MG63 (cell line): Measurements from ENCODE around the gene THAP6. TPM values are rescaled to one million over a fixed set of nuclear protein-coding genes. Genes with fewer than 3 reads are reported as not detected.
A peak's percentile ranks its signal among the peaks of the same experiment; 100 is the strongest.
"Not testable (repeated sequence)": the region's sequence is repeated elsewhere in the genome, so short reads cannot be mapped to it uniquely, and the experiment has no call there.

Source experiments
- DNase-seq: peaks from one replicate; pipeline ENCODE4 v3.0.0-alpha.2; 2020
- H3K27me3 ChIP-seq: fragments of 250-450 bp; sonication (Bioruptor Pico); 2 replicates; pipeline ENCODE4 v1.5.1; 2020; ENCODE audit warnings: mild to moderate bottlenecking, moderate library complexity
- H3K36me3 ChIP-seq: fragments of 250-450 bp; sonication (Bioruptor Pico); 2 replicates; pipeline ENCODE4 v1.5.1; 2020; ENCODE audit warnings: mild to moderate bottlenecking, moderate library complexity
- H3K4me3 ChIP-seq: fragments of 250-450 bp; sonication (Bioruptor Pico); 2 replicates; pipeline ENCODE4 v1.5.1; 2020; ENCODE audit warnings: mild to moderate bottlenecking, moderate library complexity
- H3K9me3 ChIP-seq: fragments of 250-450 bp; sonication (Bioruptor Pico); 2 replicates; pipeline ENCODE4 v1.5.1; 2020; ENCODE audit warnings: mild to moderate bottlenecking, moderate library complexity
- total RNA-seq: library from RNA; depleted of rRNA; stranded (reverse); fragments of >200 nt; shearing (Covaris generic); gene quantifications from 2 replicates; pipeline ENCODE4 v1.2.3, GENCODE V29; 2014; ENCODE audit warnings: low replicate concordance; rRNA removed

The THAP6 gene
- total RNA-seq = 6.4 and 12.5 TPM in 2 replicates

GRCh38 chr4:75514131-75514948, at the start of gene THAP6, which contains the start of gene RCHY1:
THAP6 (plus strand) TSS chr4:75514473; CDS start chr4:75515453, 980 bp downstream.
RCHY1 (minus strand) TSS chr4:75514403; CDS start chr4:75514286, 117 bp downstream.
- Histone ChIP-seq H3K36me3 (peaks cover 14% of the 10 kb centered on the region), H3K27me3 (no peaks in the 10 kb centered on the region), H3K9me3 (no peaks in the 10 kb centered on the region), H3K4me3 (peak within 1 kb of the TSS; percentile 72)
- peak; percentile 93 for DNase-seq

GRCh38 chr4:75469896-75470295, 44.4 kb upstream of the THAP6 start:
- DNase-seq = no peak
- Histone ChIP-seq H3K4me3 (no peak overlapping the region), H3K36me3 (no peaks in the 10 kb centered on the region; the same call in 1 of the 2 replicates), H3K27me3 (no peaks in the 10 kb centered on the region), H3K9me3 (no peaks in the 10 kb centered on the region)

GRCh38 chr4:75470738-75471137, 43.5 kb upstream of the THAP6 start:
- H3K4me3 ChIP-seq = no peak overlapping the region
- H3K9me3 ChIP-seq = no peaks in the 10 kb centered on the region
- no peaks in the 10 kb centered on the region; the same call in 1 of the 2 replicates for H3K36me3 ChIP-seq
- H3K27me3 ChIP-seq = no peaks in the 10 kb centered on the region
- DNase-seq = no peak

- H3K4me3 ChIP-seq = no peak overlapping the region
- H3K27me3 ChIP-seq = no peaks in the 10 kb centered on the region
- H3K36me3 ChIP-seq = peaks cover 2% of the 10 kb centered on the region
- DNase-seq = no peak
- H3K9me3 ChIP-seq = no peaks in the 10 kb centered on the region
These were observed 37.1 kb upstream of the THAP6 start for GRCh38 chr4:75477201-75477600.

GRCh38 chr4:75484190-75484589, 30.1 kb upstream of the THAP6 start:
- no peaks in the 10 kb centered on the region for H3K9me3 ChIP-seq
- DNase-seq = no peak
- no peak overlapping the region for H3K4me3 ChIP-seq
- H3K36me3 ChIP-seq = peaks cover 5% of the 10 kb centered on the region
- H3K27me3 ChIP-seq = no peaks in the 10 kb centered on the region

GRCh38 chr4:75490155-75490554, 24.1 kb upstream of the THAP6 start:
- no peak for DNase-seq
- Histone ChIP-seq H3K9me3 (no peaks in the 10 kb centered on the region), H3K27me3 (no peaks in the 10 kb centered on the region), H3K36me3 (peaks cover 12% of the 10 kb centered on the region), H3K4me3 (no peak overlapping the region)

GRCh38 chr4:75494563-75494962, 19.7 kb upstream of the THAP6 start:
- peaks cover 4% of the 10 kb centered on the region; the same call in 1 of the 2 replicates for H3K9me3 ChIP-seq
- peaks cover 16% of the 10 kb centered on the region for H3K36me3 ChIP-seq
- DNase-seq = no peak

GRCh38 chr4:75495476-75495875, 18.8 kb upstream of the THAP6 start:
- Histone ChIP-seq H3K9me3 (peaks cover 4% of the 10 kb centered on the region; the same call in 1 of the 2 replicates), H3K27me3 (no peaks in the 10 kb centered on the region), H3K36me3 (peaks cover 19% of the 10 kb centered on the region), H3K4me3 (no peak overlapping the region)
- no peak for DNase-seq

More at GRCh38 chr4:75494563-75494962, 19.7 kb upstream of the THAP6 start:
- H3K4me3 ChIP-seq = no peak overlapping the region
- no peaks in the 10 kb centered on the region for H3K27me3 ChIP-seq

GRCh38 chr4:75496406-75496805, 17.9 kb upstream of the THAP6 start:
- peaks cover 19% of the 10 kb centered on the region for H3K36me3 ChIP-seq
- H3K4me3 ChIP-seq = no peak overlapping the region
- no peaks in the 10 kb centered on the region for H3K27me3 ChIP-seq
- peaks cover 4% of the 10 kb centered on the region; the same call in 1 of the 2 replicates for H3K9me3 ChIP-seq
- DNase-seq = no peak

- H3K36me3 ChIP-seq = peaks cover 17% of the 10 kb centered on the region
- no peak for DNase-seq
- no peak overlapping the region for H3K4me3 ChIP-seq
- no peaks in the 10 kb centered on the region for H3K27me3 ChIP-seq
- peaks cover 4% of the 10 kb centered on the region; the same call in 1 of the 2 replicates for H3K9me3 ChIP-seq
These were observed 17.1 kb upstream of the THAP6 start for GRCh38 chr4:75497133-75497532.

- peaks cover 4% of the 10 kb centered on the region; the same call in 1 of the 2 replicates for H3K9me3 ChIP-seq
- H3K27me3 ChIP-seq = no peaks in the 10 kb centered on the region
- H3K4me3 ChIP-seq = no peak overlapping the region
- peaks cover 17% of the 10 kb centered on the region for H3K36me3 ChIP-seq
- no peak for DNase-seq
These were observed 16.2 kb upstream of the THAP6 start for GRCh38 chr4:75498041-75498440.

GRCh38 chr4:75499900-75500299, 14.4 kb upstream of the THAP6 start:
- peaks cover 4% of the 10 kb centered on the region; the same call in 1 of the 2 replicates for H3K9me3 ChIP-seq
- H3K4me3 ChIP-seq = no peak overlapping the region
- H3K36me3 ChIP-seq = peaks cover 15% of the 10 kb centered on the region
- DNase-seq = no peak
- H3K27me3 ChIP-seq = no peaks in the 10 kb centered on the region

GRCh38 chr4:75502671-75503070, 11.6 kb upstream of the THAP6 start:
- Histone ChIP-seq H3K9me3 (peaks cover 4% of the 10 kb centered on the region; the same call in 1 of the 2 replicates), H3K27me3 (no peaks in the 10 kb centered on the region), H3K4me3 (no peak overlapping the region), H3K36me3 (peaks cover 18% of the 10 kb centered on the region)
- DNase-seq = no peak

GRCh38 chr4:75505630-75506029, 8.6 kb upstream of the THAP6 start:
- no peak for DNase-seq
- Histone ChIP-seq H3K4me3 (no peak overlapping the region), H3K9me3 (no peaks in the 10 kb centered on the region), H3K27me3 (no peaks in the 10 kb centered on the region), H3K36me3 (peaks cover 14% of the 10 kb centered on the region)

GRCh38 chr4:75509592-75509991, 4.7 kb upstream of the THAP6 start:
- not testable (repeated sequence) for DNase-seq, H3K27me3 ChIP-seq, H3K9me3 ChIP-seq, H3K4me3 ChIP-seq
- peaks cover 16% of the 10 kb centered on the region for H3K36me3 ChIP-seq

- Histone ChIP-seq H3K36me3 (peaks cover 9% of the 10 kb centered on the region), H3K27me3 (no peaks in the 10 kb centered on the region), H3K9me3 (no peaks in the 10 kb centered on the region), H3K4me3 (no peak overlapping the region)
- no peak for DNase-seq
These were observed 2.4 kb upstream of the THAP6 start for GRCh38 chr4:75511841-75512240.

GRCh38 chr4:75512386-75513211, 1.7 kb upstream of the THAP6 start:
- Histone ChIP-seq H3K9me3 (no peaks in the 10 kb centered on the region), H3K36me3 (peaks cover 14% of the 10 kb centered on the region), H3K27me3 (no peaks in the 10 kb centered on the region), H3K4me3 (peak overlapping the region; percentile 72)
- DNase-seq = peak; percentile 1
